Panc1 (cell line): ENCODE results near the gene LRMDA. TPM values are rescaled to one million over a fixed set of nuclear protein-coding genes. Genes with fewer than 3 reads are reported as not detected.

Experiments used
- ATAC-seq: fragments of 200-7000 bp; cut with Tn5 transposase; 2 replicates; pipeline ENCODE4 v1.9.1; 2020; ENCODE audit warnings: mild to moderate bottlenecking, moderate library complexity
- BruUV-seq: library from RNA; stranded (reverse); fragments of 400-500 nt; replicated peaks from 2 replicates; lab custom pipeline; 2021; lab: Mats Ljungman, UMichigan
- CTCF ChIA-PET: fragments of 300-600 bp; sonication (Branson Sonifier 250); formaldehyde crosslinking; loops from one replicate; lab custom pipeline; 2022; ENCODE audit warnings: antibody characterized with exemption; lab: Charles Lee
- POLR2A ChIA-PET: fragments of 300-600 bp; sonication (Branson Sonifier 250); formaldehyde crosslinking; loops from one replicate; lab custom pipeline; 2022; ENCODE audit warnings: antibody characterized with exemption; lab: Charles Lee
- DNase-seq: peaks from one replicate; pipeline ENCODE4 v3.0.0-alpha.2; 2010; ENCODE audit warnings: low read depth, low spot score
- H3K27ac ChIP-seq: 2 replicates; pipeline ENCODE4 v1.5.1; 2011; ENCODE audit warnings: mild to moderate bottlenecking, low read length, inconsistent platforms
- H3K27me3 ChIP-seq: fragments of 200-500 bp; sonication (Bioruptor generic); 2 replicates; pipeline ENCODE4 v1.6.0; 2014; ENCODE audit warnings: low read length, inconsistent platforms; ENCODE audit not compliant: control insufficient read depth, insufficient read depth
- H3K36me3 ChIP-seq: fragments of 200-500 bp; sonication (Bioruptor generic); 2 replicates; pipeline ENCODE4 v1.5.1; 2014; ENCODE audit warnings: inconsistent platforms, mild to moderate bottlenecking, low read length, moderate library complexity; ENCODE audit not compliant: control insufficient read depth, insufficient read depth
- H3K4me1 ChIP-seq: 2 replicates; pipeline ENCODE4 v1.5.1; 2011; ENCODE audit warnings: inconsistent platforms, mild to moderate bottlenecking, low read length, moderate library complexity; ENCODE audit not compliant: control insufficient read depth, insufficient read depth
- H3K4me3 ChIP-seq, 2 experiments: 2 replicates each; pipeline ENCODE4 v1.5.1; 2011 to 2012; ENCODE audit warnings: low read depth in 2 of 2, low read length in 2 of 2, mild to moderate bottlenecking in 2 of 2, inconsistent platforms in 1 of 2, moderate library complexity in 1 of 2
- H3K9me3 ChIP-seq: fragments of 200-500 bp; sonication (Bioruptor generic); 2 replicates; pipeline ENCODE4 v1.5.1; 2014; ENCODE audit warnings: low read depth, mild to moderate bottlenecking, inconsistent platforms, low read length, moderate library complexity; ENCODE audit not compliant: control insufficient read depth, insufficient read depth
- CTCF ChIP-seq: fragments of 450-650 bp; IDR thresholded peaks from 2 replicates; pipeline ENCODE4 v1.5.1; 2017; ENCODE audit warnings: mild to moderate bottlenecking
- POLR2AphosphoS5 ChIP-seq: IDR thresholded peaks from 2 replicates; pipeline ENCODE4 v1.6.1; 2012; ENCODE audit warnings: mild to moderate bottlenecking, low read depth, low read length, moderate library complexity
- SIN3A ChIP-seq: IDR thresholded peaks from 2 replicates; pipeline ENCODE4 v1.6.1; 2012; ENCODE audit warnings: low read depth, mild to moderate bottlenecking, low read length, moderate library complexity, borderline replicate concordance; ENCODE audit not compliant: insufficient read depth
- TCF7L2 ChIP-seq: IDR thresholded peaks from 2 replicates; pipeline ENCODE4 v1.6.1; 2011; ENCODE audit warnings: mild to moderate bottlenecking, low read depth, low read length, inconsistent platforms
- in situ Hi-C: cut with HindIII; loops from 2 replicates; pipeline ENCODE4 v1.10.0; 2016; ENCODE audit warnings: low sequenced_read_pairs, low pct_unique_long_range_greater_than_20kb
- intact Hi-C: fragments of 100-400 bp; cut with micrococcal nuclease; formaldehyde crosslinking; loops from one replicate; pipeline ENCODE4 v1.10.0; 2022; ENCODE audit not compliant: unreplicated experiment
- total RNA-seq: library from RNA; stranded (reverse); gene quantifications from one replicate; pipeline ENCODE4 v1.2.1, GENCODE V29; 2021; ENCODE audit not compliant: unreplicated experiment
- TF ChIP-seq, protein P1 (sequence below), 2 experiments: IDR thresholded peaks; 2 replicates each; pipeline ENCODE4 v1.6.1; 2011 to 2012; ENCODE audit warnings: low read depth in 2 of 2, control low read depth in 1 of 2, low read length in 1 of 2, mild to moderate bottlenecking in 1 of 2, moderate library complexity in 1 of 2; ENCODE audit not compliant: insufficient read depth in 1 of 2

Gene LRMDA
- total RNA-seq, 1 experiment from 2014 or later: 1.2 TPM

GRCh38 chr10:76201962-76202361, 770.5 kb downstream of the LRMDA start:
- BruUV-seq: no TSS peak
- Histone ChIP-seq H3K4me3 (no peak overlapping the region), H3K4me1 (no peaks in the 10 kb centered on the region), H3K27ac (no peak overlapping the region), H3K9me3 (no peaks in the 10 kb centered on the region), H3K36me3 (no peaks in the 10 kb centered on the region), H3K27me3 (no peaks in the 10 kb centered on the region)
- POLR2A ChIA-PET: no interaction called here
- ATAC-seq (no peak), DNase-seq (no peak)
- TF ChIP-seq SIN3A (no peak), CTCF (no peak), TCF7L2 (no peak), POLR2AphosphoS5 (no peak)
- TF ChIP-seq, protein P1, sequence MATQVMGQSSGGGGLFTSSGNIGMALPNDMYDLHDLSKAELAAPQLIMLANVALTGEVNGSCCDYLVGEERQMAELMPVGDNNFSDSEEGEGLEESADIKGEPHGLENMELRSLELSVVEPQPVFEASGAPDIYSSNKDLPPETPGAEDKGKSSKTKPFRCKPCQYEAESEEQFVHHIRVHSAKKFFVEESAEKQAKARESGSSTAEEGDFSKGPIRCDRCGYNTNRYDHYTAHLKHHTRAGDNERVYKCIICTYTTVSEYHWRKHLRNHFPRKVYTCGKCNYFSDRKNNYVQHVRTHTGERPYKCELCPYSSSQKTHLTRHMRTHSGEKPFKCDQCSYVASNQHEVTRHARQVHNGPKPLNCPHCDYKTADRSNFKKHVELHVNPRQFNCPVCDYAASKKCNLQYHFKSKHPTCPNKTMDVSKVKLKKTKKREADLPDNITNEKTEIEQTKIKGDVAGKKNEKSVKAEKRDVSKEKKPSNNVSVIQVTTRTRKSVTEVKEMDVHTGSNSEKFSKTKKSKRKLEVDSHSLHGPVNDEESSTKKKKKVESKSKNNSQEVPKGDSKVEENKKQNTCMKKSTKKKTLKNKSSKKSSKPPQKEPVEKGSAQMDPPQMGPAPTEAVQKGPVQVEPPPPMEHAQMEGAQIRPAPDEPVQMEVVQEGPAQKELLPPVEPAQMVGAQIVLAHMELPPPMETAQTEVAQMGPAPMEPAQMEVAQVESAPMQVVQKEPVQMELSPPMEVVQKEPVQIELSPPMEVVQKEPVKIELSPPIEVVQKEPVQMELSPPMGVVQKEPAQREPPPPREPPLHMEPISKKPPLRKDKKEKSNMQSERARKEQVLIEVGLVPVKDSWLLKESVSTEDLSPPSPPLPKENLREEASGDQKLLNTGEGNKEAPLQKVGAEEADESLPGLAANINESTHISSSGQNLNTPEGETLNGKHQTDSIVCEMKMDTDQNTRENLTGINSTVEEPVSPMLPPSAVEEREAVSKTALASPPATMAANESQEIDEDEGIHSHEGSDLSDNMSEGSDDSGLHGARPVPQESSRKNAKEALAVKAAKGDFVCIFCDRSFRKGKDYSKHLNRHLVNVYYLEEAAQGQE (IDR thresholded peaks at IDR 0.05; ENCODE audit: insufficient read depth in 1 of 2, low read depth in 2 of 2, low read length in 1 of 2): no peak
- CTCF ChIA-PET: no interaction called here
- in situ Hi-C loops: no loop called here
- intact Hi-C loops: no loop called here

DNA sequence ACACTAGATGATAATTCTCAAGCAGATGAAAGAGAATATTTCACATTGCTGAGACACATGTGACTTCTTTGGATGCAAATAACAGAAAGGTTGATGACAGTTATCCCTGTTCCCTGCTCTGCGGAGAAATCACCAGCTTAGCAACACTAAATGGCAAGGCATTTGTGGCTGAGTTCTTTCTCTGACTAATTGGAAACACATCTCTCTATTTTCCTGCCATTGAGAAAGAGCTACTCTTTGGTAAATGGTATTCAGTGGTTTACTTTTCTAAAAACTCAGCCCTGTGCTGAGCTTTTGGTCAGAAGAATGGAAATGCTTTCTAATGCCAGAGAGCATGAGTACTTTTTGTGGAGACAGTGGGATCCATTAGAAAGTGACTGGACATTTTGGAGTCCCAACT, 771.4 kb downstream of the LRMDA start:
- POLR2A ChIA-PET: no interaction called here
- no peaks in the 10 kb centered on the region for H3K9me3 ChIP-seq
- DNase-seq: no peak
- H3K27me3 ChIP-seq: no peaks in the 10 kb centered on the region
- no peaks in the 10 kb centered on the region for H3K36me3 ChIP-seq
- no peak for TF ChIP-seq SIN3A
- TF ChIP-seq POLR2AphosphoS5: no peak
- no peak for TF ChIP-seq TCF7L2
- TF ChIP-seq CTCF: no peak
- TF ChIP-seq, protein P1 (IDR thresholded peaks at IDR 0.05; ENCODE audit: insufficient read depth in 1 of 2, low read depth in 2 of 2, low read length in 1 of 2): no peak
- CTCF ChIA-PET: no interaction called here
- in situ Hi-C loops (no loop called here), intact Hi-C loops (no loop called here)
- BruUV-seq: no TSS peak
- no peak for ATAC-seq
- no peak overlapping the region for H3K27ac ChIP-seq
- H3K4me1 ChIP-seq: no peaks in the 10 kb centered on the region
- no peak overlapping the region for H3K4me3 ChIP-seq
